ENCODE results near the gene TMEM119.

Gene TMEM119

DNA sequence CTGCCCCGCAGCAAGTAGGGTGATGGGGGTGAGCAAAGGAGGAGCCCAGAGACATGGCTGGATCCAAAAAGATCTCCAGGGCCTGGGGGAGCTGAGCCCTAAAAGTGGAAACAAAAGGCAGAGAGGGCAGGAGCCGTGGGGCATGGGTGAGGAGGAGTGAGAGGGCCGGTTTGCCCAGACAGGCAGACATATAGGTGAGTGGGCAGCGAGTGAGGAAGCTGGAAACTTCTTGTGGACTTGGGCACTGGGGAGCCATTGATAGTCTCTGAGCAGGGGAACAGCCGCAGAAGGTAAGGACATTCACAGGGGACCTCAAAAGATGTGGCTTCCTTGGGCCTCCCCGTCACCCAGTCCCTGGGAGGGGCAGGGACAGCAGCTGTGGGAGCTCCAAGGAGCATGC, 16.8 kb upstream of the TMEM119 start:
- no peak for DNase-seq

DNA sequence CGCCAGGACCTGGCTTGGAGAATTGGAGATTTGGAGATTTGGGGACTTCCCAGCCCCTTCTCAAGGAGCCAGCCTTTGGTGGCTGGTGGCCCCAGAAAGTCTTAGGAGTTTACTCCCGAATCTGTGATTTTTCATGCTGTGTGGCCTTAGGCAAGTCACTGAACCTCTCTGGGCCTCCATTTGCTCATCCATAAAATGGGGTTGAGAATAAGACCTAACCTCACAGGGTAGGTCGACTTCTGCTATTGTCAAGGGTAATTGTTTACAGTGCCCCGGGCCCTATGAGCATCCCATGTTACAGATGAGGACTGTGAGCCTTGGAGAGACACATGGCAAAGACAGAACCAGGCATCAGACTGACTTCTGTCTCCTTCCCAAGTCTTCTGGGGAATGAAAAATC, 16.2 kb upstream of the TMEM119 start:
- DNase-seq = no peak

- DNase-seq = no peak
These were observed 15.7 kb upstream of the TMEM119 start for GRCh38 chr12:108613548-108613947.

GRCh38 chr12:108612788-108613282, 15.0 kb upstream of the TMEM119 start:
- DNase-seq = no peak

DNA sequence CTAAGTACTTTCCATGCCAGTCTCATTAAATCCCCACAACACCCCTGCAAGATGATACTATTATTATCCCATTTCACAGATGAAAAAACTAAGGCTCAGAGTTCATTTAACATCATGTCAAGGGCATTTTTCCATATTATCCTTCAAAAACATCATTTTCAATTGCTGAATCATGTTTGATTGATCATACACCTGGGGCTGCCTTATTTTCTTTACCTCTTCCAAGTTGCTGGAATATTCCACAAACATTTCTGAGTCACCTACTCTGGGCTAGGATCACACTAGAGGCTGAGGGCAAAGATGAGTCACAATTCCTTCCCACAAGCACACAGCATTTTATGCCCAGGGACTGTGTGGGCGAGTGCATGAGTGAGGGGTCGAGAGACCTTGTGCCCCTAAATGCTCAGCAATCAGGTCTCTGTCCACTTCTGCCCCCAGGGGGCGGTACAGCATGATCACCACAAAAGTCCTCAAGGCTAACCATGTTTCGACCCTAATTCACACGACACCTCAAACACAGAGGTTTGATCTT, 14.1 kb upstream of the TMEM119 start:
- peak; percentile 63 for DNase-seq

GRCh38 chr12:108610856-108611605, 13.1 kb upstream of the TMEM119 start:
- DNase-seq = no peak

GRCh38 chr12:108610336-108610815, 12.5 kb upstream of the TMEM119 start:
- no peak for DNase-seq

GRCh38 chr12:108609537-108610335, 11.9 kb upstream of the TMEM119 start:
- no peak for DNase-seq

DNA sequence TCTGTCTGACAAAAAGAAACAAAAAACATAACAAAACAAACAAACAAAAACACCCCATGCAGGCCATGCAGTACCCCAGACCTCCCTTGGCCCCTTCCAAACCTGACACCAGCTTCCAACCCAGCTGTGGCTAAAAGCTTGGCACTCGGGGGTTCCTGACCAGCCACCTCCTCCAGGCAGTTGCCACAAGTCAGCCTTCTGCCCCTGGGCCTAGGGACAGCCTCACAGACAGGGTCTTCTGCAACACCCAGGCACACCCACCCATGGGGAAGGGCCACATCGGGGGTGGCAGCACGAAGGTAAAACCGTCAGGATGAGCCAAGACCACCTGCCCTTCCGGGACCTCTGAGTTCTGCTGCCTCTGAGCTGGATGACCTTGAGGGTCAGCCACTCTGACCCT, 10.7 kb upstream of the TMEM119 start:
- no peak for DNase-seq

DNA sequence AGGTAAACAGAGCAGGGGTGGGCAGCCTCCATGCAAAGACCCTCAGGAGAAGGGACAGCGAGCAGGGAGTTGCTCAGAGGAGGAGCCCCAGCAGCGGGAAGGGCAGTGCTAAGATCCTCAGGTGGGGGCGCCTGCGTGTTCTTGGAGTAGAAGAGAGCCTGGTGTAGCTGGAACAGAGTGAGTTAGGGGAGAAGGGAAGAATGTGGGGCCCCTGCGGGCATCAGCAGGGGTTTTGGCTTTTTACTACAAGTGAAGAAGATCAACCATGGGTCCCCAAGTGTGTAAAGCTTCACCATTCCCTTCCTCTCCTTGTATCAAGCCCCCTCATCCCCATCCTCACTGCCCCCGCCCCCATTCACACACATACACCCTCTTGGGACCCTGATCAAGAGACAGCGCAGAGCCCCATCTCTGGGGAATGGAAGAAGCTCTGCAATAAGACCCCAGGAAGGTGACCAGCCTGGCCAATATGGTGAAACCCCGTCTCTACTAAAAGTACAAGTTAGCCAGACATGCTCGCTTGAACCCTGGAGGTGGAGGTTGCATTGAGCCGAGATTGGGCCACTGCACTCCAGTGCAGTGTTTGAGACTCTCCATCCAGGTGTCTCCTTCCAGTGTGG, 10.2 kb upstream of the TMEM119 start:
- no peak for DNase-seq

DNA sequence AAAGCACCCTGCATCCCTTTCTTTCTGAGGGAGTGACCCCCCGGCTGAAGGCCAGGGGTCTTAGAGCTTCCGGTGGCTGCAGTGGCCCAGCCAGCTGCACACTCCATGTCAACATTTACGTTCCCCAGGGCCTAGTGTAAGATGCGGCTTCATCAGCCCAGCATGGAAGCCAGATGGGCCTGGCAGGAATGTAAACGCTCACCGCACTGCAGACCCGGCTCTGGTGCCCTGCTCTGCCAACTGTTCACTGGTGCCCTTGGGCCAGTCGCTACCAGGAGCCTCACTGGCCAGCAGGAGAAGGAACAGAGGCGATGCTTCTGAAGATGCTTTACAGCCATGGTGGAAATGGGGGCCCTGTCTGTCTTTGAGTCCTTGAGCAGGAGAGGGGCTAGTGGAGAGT, 8.6 kb upstream of the TMEM119 start:
- no peak for DNase-seq

DNA sequence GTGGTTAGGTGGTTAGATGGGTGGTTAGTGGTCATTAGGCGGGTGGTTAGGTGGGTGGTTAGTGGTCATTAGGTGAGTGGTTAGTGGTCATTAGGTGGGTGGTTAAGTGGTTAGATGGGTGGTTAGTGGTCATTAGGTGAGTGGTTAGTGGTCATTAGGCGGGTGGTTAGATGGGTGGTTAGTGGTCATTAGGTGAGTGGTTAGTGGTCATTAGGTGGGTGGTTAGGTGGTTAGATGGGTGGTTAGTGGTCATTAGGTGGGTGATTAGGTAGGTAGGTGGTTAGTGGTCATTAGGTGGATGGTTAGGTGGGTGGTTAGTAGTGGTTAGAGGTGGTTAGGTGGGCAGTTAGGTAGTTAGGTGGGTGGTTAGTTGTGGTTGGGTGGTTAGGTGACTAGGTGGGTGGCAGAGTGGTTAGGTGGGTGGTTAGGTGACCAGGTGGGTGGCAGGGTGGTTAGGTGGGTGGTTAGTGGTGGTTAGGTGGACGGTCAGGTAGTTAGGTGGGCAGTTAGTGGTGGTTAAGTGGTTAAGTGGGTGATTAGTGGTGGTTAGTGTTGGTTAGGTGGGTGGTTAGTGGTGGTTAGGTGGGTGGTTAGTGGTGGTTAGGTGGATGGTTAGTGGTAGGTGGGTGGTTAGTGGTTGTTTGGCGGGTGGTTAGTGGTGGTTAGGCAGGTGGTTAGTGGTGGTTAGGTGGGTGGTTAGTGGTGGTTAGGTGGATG, 8.0 kb upstream of the TMEM119 start:
- no peak for DNase-seq

- DNase-seq = no peak
These were observed 7.3 kb upstream of the TMEM119 start for GRCh38 chr12:108605000-108605689.

GRCh38 chr12:108604208-108604941, 6.5 kb upstream of the TMEM119 start:
- DNase-seq = no peak

DNA sequence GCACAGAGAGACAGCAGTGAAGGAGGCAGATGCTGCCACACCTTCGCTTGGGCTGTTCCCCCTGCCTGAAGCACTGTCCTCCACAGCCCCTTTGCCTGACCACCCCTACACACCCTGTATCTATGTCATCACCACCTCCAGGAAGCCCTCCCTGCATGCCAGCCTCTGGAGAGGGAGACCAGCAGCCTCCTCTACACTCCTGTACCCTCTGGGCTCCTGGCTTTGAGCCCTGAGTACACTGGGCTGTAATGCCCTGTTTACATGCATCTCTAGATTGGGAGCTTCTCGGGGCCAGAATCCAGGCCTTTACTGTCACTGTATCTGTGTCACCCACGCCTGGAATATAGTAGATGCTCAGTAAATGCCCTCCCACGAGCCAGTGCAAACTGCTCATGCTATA, 5.9 kb upstream of the TMEM119 start:
- no peak for DNase-seq

DNA sequence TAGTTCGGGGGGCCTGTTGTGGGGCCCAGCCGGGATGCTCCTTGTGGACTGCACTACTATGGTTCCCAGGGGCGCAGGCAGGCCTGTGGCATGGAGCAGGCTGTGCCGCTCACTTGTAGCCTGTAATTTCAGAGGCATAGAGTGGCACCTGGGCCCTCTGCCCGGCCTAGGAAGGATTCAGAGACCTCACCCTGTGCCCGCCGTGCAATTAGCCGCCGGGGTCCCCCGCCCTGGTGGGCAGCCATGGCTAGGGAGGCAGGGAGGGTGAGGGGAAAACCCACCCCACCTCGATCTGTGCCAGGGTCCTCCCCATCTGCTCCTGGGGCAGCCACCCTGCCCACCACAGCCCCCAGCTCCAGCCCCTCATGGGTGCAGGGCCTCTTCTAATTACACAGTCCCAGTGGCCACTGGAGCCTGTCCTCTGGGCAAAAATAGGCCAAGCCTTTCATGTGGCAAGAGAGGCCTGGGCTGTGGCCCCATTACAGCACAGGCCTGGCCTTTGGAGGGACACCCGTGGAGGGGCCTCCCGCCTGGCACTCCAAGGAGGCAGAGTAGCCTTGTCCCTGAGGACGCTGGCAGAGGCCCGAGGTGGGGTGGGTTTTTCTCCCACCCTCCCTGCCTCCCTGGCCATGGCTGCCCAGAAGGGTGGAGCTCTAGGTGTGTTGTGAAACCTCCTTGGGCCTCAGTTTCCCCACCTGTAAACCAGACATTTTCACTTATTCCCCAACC, 5.3 kb upstream of the TMEM119 start:
- no peak for DNase-seq

DNA sequence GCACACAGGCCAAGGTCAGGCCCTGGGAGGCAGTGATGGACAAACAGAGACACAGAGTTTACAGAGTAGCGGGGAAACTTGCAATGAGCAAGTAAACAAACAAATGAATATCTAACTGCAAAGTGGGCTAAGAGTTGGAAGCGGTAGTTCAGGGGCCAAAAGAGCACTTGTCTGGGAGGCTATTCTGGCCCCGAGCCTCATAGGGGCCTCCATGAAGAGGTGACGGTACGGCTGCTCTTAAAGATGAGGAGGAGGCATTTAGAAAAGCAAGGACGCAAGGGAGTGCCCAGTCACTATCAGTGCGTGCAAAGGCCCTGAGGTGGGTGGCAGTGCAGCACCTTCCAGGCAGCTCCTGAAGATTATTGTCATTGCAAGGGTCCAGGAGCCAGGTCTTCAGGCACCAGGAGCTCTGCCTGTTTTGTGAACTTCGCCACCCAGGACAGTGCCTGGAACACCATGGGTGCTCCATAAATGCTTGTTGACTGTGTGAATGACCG, 4.4 kb upstream of the TMEM119 start:
- no peak for DNase-seq

DNA sequence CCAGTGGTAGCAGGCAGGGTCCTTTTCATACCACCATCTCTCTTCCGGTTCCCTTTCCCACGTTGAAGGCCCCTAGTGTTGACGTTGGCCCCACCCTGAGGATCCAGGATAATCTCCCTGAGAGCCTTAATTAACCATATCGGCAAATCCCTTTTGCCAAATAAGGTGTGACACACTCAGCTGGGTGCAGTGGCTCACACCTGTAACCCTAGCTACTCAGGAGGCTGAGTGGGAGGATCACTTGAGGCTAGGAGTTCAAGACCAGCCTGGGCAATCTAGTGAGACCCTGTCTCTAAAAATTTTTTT, 2.8 kb upstream of the TMEM119 start:
- no peak for DNase-seq

GRCh38 chr12:108599948-108600701, 2.2 kb upstream of the TMEM119 start:
- DNase-seq = no peak

- no peak for DNase-seq
These were observed 1.7 kb upstream of the TMEM119 start for GRCh38 chr12:108599541-108599940.
